Mucosa of rectum (tissue), 2 donors: Measurements from ENCODE around the gene ELL.

ENCODE experiments used
- H3K27ac ChIP-seq, 2 donors: one replicate each; pipeline ENCODE4 v1.7.0; 2013; ENCODE audit warnings: inconsistent platforms in 2 of 2, low read depth in 2 of 2, low read length in 2 of 2
- H3K27me3 ChIP-seq, 2 donors: one replicate each; pipeline ENCODE4 v1.7.0; 2013; ENCODE audit warnings: low read length in 2 of 2; ENCODE audit not compliant: control insufficient read depth in 2 of 2, insufficient read depth in 2 of 2
- H3K36me3 ChIP-seq, 2 donors: one replicate each; pipeline ENCODE4 v1.7.0; 2013; ENCODE audit warnings: low read length in 2 of 2; ENCODE audit not compliant: control insufficient read depth in 2 of 2, insufficient read depth in 2 of 2
- H3K4me1 ChIP-seq, 2 donors: one replicate each; pipeline ENCODE4 v1.7.0; 2013; ENCODE audit warnings: low read length in 2 of 2, mild to moderate bottlenecking in 1 of 2; ENCODE audit not compliant: control insufficient read depth in 2 of 2, insufficient read depth in 2 of 2
- H3K4me3 ChIP-seq, 2 donors: one replicate each; pipeline ENCODE4 v1.7.0; 2013; ENCODE audit warnings: low read length in 2 of 2
- H3K9ac ChIP-seq, 2 donors: one replicate each; pipeline ENCODE4 v1.7.0; 2013; ENCODE audit warnings: low read length in 2 of 2, low read depth in 1 of 2, mild to moderate bottlenecking in 1 of 2
- H3K9me3 ChIP-seq, 2 donors: one replicate each; pipeline ENCODE4 v1.7.0; 2013; ENCODE audit warnings: low read length in 2 of 2; ENCODE audit not compliant: control insufficient read depth in 2 of 2
- donor health status: healthy.
- donor health status: Normal muscosa, but diverticular disease.

ELL gene

DNA sequence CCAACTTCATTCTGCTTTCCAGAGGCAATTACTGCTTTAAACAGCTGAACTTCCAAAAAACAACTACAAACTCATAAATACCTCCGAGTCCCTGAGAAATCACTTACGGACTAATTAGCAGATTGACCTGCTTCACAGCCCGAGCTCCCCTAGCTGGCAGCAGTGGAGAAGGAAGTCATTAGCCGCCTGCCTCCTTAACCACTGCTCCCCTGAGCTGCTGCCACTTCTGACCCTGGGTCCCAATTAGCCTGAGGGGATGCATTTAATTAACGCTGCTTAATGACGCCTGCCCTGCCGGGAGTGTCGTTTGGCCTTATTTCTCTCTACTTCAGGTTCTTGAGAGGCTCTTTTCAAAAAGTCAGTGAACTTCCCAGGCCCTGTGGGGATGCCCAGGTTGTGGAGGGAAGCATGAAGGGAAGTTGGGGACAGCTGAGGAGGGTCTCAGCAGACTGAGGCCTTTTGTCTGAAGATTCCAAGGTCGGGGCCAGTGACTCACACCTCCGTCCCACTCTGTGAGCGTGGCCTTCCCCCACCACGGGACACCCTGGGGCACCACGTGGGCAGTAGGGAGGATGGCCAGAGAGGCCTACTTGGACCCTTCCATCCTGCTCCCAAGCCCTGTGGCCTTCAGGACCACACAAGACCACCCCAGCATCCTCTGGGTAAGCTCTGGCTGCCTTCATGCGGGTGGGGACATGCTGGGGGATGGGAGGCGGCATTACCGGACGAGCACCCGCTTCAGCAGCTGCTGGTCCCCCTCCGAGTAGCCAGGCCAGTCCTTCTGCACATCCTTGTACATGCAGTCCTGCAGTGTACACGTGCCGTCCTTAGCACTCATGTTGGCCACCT is 64.2 kb downstream of the ELL start:
- Histone ChIP-seq H3K9me3 (no peaks in the 10 kb centered on the region), H3K27ac (no peak overlapping the region), H3K27me3 (no peaks in the 10 kb centered on the region), H3K4me1 (peaks cover 11 to 14% of the 10 kb centered on the region in 2 donors), H3K9ac (no peak overlapping the region), H3K36me3 (peaks cover 37 to 47% of the 10 kb centered on the region in 2 donors), H3K4me3 (no peak overlapping the region)

DNA sequence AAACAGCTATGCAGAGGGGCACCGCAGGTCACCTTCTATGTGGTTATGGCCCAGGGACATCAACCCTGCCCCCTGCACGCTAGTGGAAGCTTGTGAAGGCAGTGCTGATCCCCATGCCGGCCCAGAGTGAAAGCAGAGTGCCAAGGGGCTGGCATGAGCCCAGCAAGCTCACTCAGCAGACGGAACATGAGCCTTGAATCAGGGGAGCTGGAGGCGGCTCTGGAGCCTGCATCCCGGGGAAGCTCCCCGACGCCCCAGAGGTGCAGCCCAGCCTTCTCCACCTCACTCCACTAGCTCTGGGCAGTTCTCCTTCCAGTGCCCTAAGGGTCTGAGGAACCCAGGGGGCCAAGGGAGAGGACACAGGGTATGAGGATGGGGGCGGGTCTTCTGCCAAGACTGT is 64.9 kb downstream of the ELL start:
- no peaks in the 10 kb centered on the region for H3K27me3 ChIP-seq
- no peak overlapping the region for H3K27ac ChIP-seq
- peaks cover 37 to 47% of the 10 kb centered on the region in 2 donors for H3K36me3 ChIP-seq
- H3K9me3 ChIP-seq, result no peaks in the 10 kb centered on the region
- H3K4me1 ChIP-seq, result peaks cover 11 to 14% of the 10 kb centered on the region in 2 donors
- no peak overlapping the region for H3K9ac ChIP-seq
- no peak overlapping the region for H3K4me3 ChIP-seq

DNA sequence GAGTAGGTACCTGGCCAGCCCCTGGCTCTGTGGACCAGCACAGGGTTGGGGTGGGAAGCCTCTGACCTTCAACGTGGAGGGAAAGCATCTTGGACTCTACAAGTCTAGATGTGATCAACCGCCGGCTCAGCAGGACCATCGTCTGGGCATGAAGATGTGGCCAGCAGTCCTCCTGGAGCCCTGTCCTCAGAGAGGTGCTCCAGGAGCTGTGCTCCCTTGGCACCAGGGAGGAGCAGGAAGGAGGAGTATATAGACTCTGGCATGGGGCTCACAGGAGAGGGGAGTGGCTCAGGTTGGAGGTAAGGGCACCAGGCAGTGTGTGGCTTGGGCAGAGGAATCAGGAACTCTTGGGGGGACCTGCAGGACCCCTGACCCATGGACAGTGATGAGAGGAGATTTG is 65.6 kb downstream of the ELL start:
- Histone ChIP-seq H3K27me3 (no peaks in the 10 kb centered on the region), H3K9me3 (no peaks in the 10 kb centered on the region), H3K27ac (no peak overlapping the region), H3K4me3 (no peak overlapping the region), H3K36me3 (peaks cover 33 to 49% of the 10 kb centered on the region in 2 donors), H3K9ac (no peak overlapping the region), H3K4me1 (peaks cover 11 to 12% of the 10 kb centered on the region in 2 donors)

DNA sequence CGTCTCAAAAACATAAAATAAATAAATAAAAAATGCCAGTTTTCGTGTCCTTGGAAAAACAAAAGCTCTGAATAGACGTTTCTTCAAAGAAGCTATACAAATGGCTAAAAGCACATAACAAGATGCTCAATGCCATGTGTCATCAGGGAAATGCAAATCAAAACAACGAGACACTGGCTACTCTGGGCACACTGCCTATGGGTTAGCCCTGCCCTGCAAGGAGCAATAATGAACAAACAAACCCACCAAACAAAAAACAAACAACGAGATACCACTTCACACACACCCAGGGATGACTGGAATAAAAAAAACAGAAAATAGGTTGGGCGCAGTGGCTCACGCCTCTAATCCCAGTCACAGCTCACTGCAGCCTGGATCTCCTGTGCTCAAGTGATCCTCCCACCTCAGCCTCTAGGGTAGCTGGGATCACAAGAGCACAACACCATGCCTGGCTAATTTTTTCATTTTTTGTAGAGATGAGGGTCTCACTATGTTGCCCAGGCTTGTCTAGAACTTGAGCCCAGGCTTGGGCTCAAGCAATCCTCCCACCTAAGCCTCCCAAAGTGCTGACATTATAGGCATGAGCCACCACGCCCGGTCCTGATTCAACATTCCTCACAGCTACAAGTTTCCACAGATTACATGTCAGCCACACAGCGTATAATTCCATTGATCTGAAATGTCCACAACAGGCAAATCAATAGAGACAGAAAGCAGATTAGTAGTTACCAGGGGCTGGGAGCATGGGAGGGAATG is 68.4 kb downstream of the ELL start:
- Histone ChIP-seq H3K9ac (no peak overlapping the region), H3K27me3 (no peaks in the 10 kb centered on the region), H3K4me1 (no peaks in the 10 kb centered on the region), H3K4me3 (no peak overlapping the region), H3K36me3 (peaks cover 42 to 54% of the 10 kb centered on the region in 2 donors), H3K27ac (no peak overlapping the region), H3K9me3 (no peaks in the 10 kb centered on the region)

DNA sequence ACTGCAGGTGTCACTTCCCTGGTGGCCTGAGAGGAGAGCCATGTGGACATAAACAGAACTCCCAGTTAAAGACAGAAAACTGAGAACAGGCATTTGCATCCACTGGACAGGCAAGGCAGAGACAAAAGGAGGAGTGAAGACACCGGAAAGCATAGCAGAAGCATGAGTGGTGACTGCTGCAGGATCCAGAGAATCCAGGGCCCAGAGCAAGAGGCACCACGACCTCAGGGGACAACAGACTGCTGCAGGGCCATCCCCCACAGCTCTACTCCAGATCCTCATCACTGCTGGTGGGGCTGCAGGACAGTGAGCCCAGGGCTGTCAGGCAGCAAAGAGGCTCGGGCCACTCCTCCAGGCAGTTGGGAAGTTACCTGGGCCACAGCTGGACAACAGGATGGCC is 69.5 kb downstream of the ELL start:
- H3K4me3 ChIP-seq, result no peak overlapping the region
- H3K27ac ChIP-seq, result no peak overlapping the region
- no peaks in the 10 kb centered on the region for H3K27me3 ChIP-seq
- H3K9ac ChIP-seq, result no peak overlapping the region
- H3K4me1 ChIP-seq, result no peaks in the 10 kb centered on the region
- H3K9me3 ChIP-seq, result no peaks in the 10 kb centered on the region
- peaks cover 32 to 49% of the 10 kb centered on the region in 2 donors for H3K36me3 ChIP-seq

GRCh38 chr19:18450931-18451836 is 70.7 kb downstream of the ELL start:
- Histone ChIP-seq H3K27ac (no peak overlapping the region), H3K36me3 (peaks cover 31 to 52% of the 10 kb centered on the region in 2 donors), H3K9ac (no peak overlapping the region), H3K27me3 (no peaks in the 10 kb centered on the region), H3K4me1 (peaks cover 0 to under 1% of the 10 kb centered on the region in 2 donors), H3K4me3 (no peak overlapping the region), H3K9me3 (no peaks in the 10 kb centered on the region)

- H3K36me3 ChIP-seq, result peaks cover 28 to 56% of the 10 kb centered on the region in 2 donors
- no peak overlapping the region for H3K9ac ChIP-seq
- peaks cover 6 to 8% of the 10 kb centered on the region in 2 donors for H3K4me1 ChIP-seq
- H3K4me3 ChIP-seq, result no peak overlapping the region
- no peaks in the 10 kb centered on the region for H3K9me3 ChIP-seq
- no peaks in the 10 kb centered on the region for H3K27me3 ChIP-seq
- no peak overlapping the region for H3K27ac ChIP-seq
Observed at GRCh38 chr19:18450021-18450930, 71.6 kb downstream of the ELL start.

GRCh38 chr19:18449552-18449951 is 72.3 kb downstream of the ELL start:
- H3K36me3 ChIP-seq, result peaks cover 32 to 62% of the 10 kb centered on the region in 2 donors

DNA sequence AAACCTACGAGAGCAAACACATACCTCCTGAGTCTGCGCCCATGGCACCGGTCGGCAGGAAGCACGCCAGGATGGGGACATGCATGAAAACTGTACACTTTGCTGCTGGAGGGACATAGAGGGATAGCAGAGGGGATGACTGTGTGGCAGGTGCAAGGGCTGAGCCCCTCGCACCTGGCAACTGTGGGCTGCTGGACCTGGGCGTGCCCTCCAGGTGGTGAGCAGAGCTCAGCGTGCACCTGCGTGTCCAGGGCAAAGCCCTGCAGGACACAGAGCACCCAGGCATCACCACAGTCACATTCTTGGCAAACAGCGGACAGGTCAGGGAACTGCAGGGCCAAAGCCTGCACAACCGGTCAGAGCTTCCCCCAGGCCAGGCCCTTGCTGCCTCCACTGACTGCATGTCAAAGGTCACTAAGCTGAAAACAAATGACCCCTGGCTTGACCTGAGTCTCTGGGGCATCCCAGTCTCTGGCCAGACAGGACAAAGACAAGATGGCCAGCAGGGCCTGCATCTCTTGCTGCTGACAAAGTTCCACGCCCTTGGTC is 75.0 kb downstream of the ELL start:
- no peak overlapping the region for H3K9ac ChIP-seq
- H3K9me3 ChIP-seq, result no peaks in the 10 kb centered on the region
- no peaks in the 10 kb centered on the region for H3K27me3 ChIP-seq
- H3K36me3 ChIP-seq, result peaks cover 39 to 72% of the 10 kb centered on the region in 2 donors
- peaks cover 8 to 9% of the 10 kb centered on the region in 2 donors for H3K4me1 ChIP-seq
- H3K4me3 ChIP-seq, result no peak overlapping the region
- no peak overlapping the region for H3K27ac ChIP-seq

More at GRCh38 chr19:18449552-18449951, 72.3 kb downstream of the ELL start:
- Histone ChIP-seq H3K9me3 (no peaks in the 10 kb centered on the region), H3K4me1 (peaks cover 8 to 9% of the 10 kb centered on the region in 2 donors), H3K4me3 (no peak overlapping the region), H3K27me3 (no peaks in the 10 kb centered on the region), H3K9ac (no peak overlapping the region), H3K27ac (no peak overlapping the region)
